ENCODE data around the gene PRELP.

The PRELP gene

GRCh38 chr1:203453016-203453415 is 22.6 kb upstream of the PRELP start:
- no peak for TF ChIP-seq CTCF (IDR thresholded peaks at IDR 0.05; ENCODE audit: low read depth, low read length)

GRCh38 chr1:203453616-203454015 is 22.0 kb upstream of the PRELP start:
- H3K4me3 ChIP-seq (replicated peaks in 1 of 2; ENCODE audit: low read depth in 2 of 2, low read length in 2 of 2): no peak overlapping the region
- TF ChIP-seq CTCF (IDR thresholded peaks at IDR 0.05; ENCODE audit: low read depth, low read length): no peak
- no peak for DNase-seq (ENCODE audit: low read depth in 2 of 2)

More at GRCh38 chr1:203453016-203453415, 22.6 kb upstream of the PRELP start:
- DNase-seq (ENCODE audit: low read depth in 2 of 2): no peak
- no peak overlapping the region for H3K4me3 ChIP-seq (replicated peaks in 1 of 2; ENCODE audit: low read depth in 2 of 2, low read length in 2 of 2)

GRCh38 chr1:203454986-203455471 is 20.6 kb upstream of the PRELP start:
- no peak overlapping the region for H3K4me3 ChIP-seq (replicated peaks in 1 of 2; ENCODE audit: low read depth in 2 of 2, low read length in 2 of 2)
- DNase-seq (ENCODE audit: low read depth in 2 of 2): no peak
- TF ChIP-seq CTCF (IDR thresholded peaks at IDR 0.05; ENCODE audit: low read depth, low read length): no peak

GRCh38 chr1:203455706-203456105 is 19.9 kb upstream of the PRELP start:
- no peak for TF ChIP-seq CTCF (IDR thresholded peaks at IDR 0.05; ENCODE audit: low read depth, low read length)

GRCh38 chr1:203456577-203456976 is 19.0 kb upstream of the PRELP start:
- no peak for DNase-seq (ENCODE audit: low read depth in 2 of 2)
- H3K4me3 ChIP-seq (replicated peaks in 1 of 2; ENCODE audit: low read depth in 2 of 2, low read length in 2 of 2): no peak overlapping the region
- TF ChIP-seq CTCF (IDR thresholded peaks at IDR 0.05; ENCODE audit: low read depth, low read length): no peak

More at GRCh38 chr1:203455706-203456105, 19.9 kb upstream of the PRELP start:
- H3K4me3 ChIP-seq (replicated peaks in 1 of 2; ENCODE audit: low read depth in 2 of 2, low read length in 2 of 2): no peak overlapping the region
- DNase-seq (ENCODE audit: low read depth in 2 of 2): no peak

GRCh38 chr1:203458078-203458477 is 17.5 kb upstream of the PRELP start:
- no peak for TF ChIP-seq CTCF (IDR thresholded peaks at IDR 0.05; ENCODE audit: low read depth, low read length)
- H3K4me3 ChIP-seq (replicated peaks in 1 of 2; ENCODE audit: low read depth in 2 of 2, low read length in 2 of 2): no peak overlapping the region
- DNase-seq (ENCODE audit: low read depth in 2 of 2): no peak

- TF ChIP-seq CTCF (IDR thresholded peaks at IDR 0.05; ENCODE audit: low read depth, low read length): no peak
- no peak overlapping the region for H3K4me3 ChIP-seq (replicated peaks in 1 of 2; ENCODE audit: low read depth in 2 of 2, low read length in 2 of 2)
- DNase-seq (ENCODE audit: low read depth in 2 of 2): no peak
These were observed 15.9 kb upstream of the PRELP start for GRCh38 chr1:203459671-203460201.

Data from cardiac fibroblast (primary cell).